Keratinocyte (primary cell): ENCODE results near the gene TNIK. TPM values are rescaled to one million over a fixed set of nuclear protein-coding genes. Genes with fewer than 3 reads are reported as not detected.
"Not testable (repeated sequence)": the region's sequence is repeated elsewhere in the genome, so short reads cannot be mapped to it uniquely, and the experiment has no call there.

Source experiments
- DNase-seq: peaks from one replicate; pipeline ENCODE4 v3.0.0-alpha.2; 2011; ENCODE audit warnings: low read depth, missing footprints, low spot score
- FAIRE-seq: peaks from 2 replicates; lab custom pipeline; 2011; peaks lifted over from hg19 to GRCh38; lab: Jason Lieb, UNC
- H2AFZ ChIP-seq: 2 replicates; pipeline ENCODE4 v1.6.0; 2012; ENCODE audit warnings: low read length, control low read depth, inconsistent platforms; ENCODE audit not compliant: control insufficient read depth
- H3K27ac ChIP-seq: 2 replicates; pipeline ENCODE4 v1.5.1; 2011; ENCODE audit warnings: low read length; ENCODE audit not compliant: control insufficient read depth, insufficient read depth
- H3K27me3 ChIP-seq: 3 replicates; pipeline ENCODE4 v1.6.0; 2011; ENCODE audit warnings: low read length; ENCODE audit not compliant: control insufficient read depth, insufficient read depth; ENCODE audit errors: extremely low read depth
- H3K36me3 ChIP-seq, 2 experiments: 2 replicates in 1 of 2; 3 replicates in 1 of 2; pipeline ENCODE4 v1.5.1; 2011; ENCODE audit warnings: low read length in 2 of 2, mild to moderate bottlenecking in 1 of 2; ENCODE audit not compliant: control insufficient read depth in 2 of 2, insufficient read depth in 2 of 2; ENCODE audit errors: extremely low read depth in 1 of 2
- H3K4me1 ChIP-seq: 3 replicates; pipeline ENCODE4 v1.5.1; 2011; ENCODE audit warnings: low read length; ENCODE audit not compliant: control insufficient read depth, insufficient read depth; ENCODE audit errors: extremely low read depth
- H3K4me2 ChIP-seq: 3 replicates; pipeline ENCODE4 v1.6.0; 2011; ENCODE audit warnings: low read depth, low read length; ENCODE audit not compliant: control insufficient read depth, insufficient read depth; ENCODE audit errors: extremely low read depth
- H3K4me3 ChIP-seq, 3 experiments: fragments of 200-600 bp in 1 of 3; sonication (generic) in 1 of 3; 2 replicates in 2 of 3; 3 replicates in 1 of 3; pipeline ENCODE4 v1.5.1; 2011 to 2016; ENCODE audit warnings: low read length in 3 of 3, mild to moderate bottlenecking in 3 of 3, control low read depth in 2 of 3, inconsistent platforms in 1 of 3, low read depth in 1 of 3, mixed read lengths in 1 of 3, mixed run types in 1 of 3, moderate library complexity in 1 of 3; ENCODE audit not compliant: control insufficient read depth in 2 of 3, insufficient read depth in 2 of 3; ENCODE audit errors: extremely low read depth in 1 of 3
- H3K79me2 ChIP-seq: 2 replicates; pipeline ENCODE4 v1.6.0; 2012; ENCODE audit warnings: low read length; ENCODE audit not compliant: control insufficient read depth, insufficient read depth
- H3K9ac ChIP-seq: 3 replicates; pipeline ENCODE4 v1.6.0; 2011; ENCODE audit warnings: low read length; ENCODE audit not compliant: control insufficient read depth, insufficient read depth; ENCODE audit errors: extremely low read depth
- H3K9me1 ChIP-seq: 3 replicates; pipeline ENCODE4 v1.6.0; 2011; ENCODE audit warnings: low read length; ENCODE audit not compliant: control insufficient read depth, insufficient read depth; ENCODE audit errors: extremely low read depth
- H3K9me3 ChIP-seq: 2 replicates; pipeline ENCODE4 v1.5.1; 2012; ENCODE audit warnings: low read depth, low read length; ENCODE audit not compliant: control insufficient read depth
- H4K20me1 ChIP-seq: 3 replicates; pipeline ENCODE4 v1.6.0; 2011; ENCODE audit warnings: low read length; ENCODE audit not compliant: control insufficient read depth, insufficient read depth; ENCODE audit errors: extremely low read depth
- CTCF ChIP-seq, 3 experiments: IDR thresholded peaks in 1 of 3; conservative IDR thresholded peaks in 1 of 3; optimal IDR thresholded peaks in 1 of 3; 2 replicates in 2 of 3; 3 replicates in 1 of 3; pipeline versions ENCODE3 to v1.5.1; 2011; ENCODE audit warnings: low read length in 3 of 3, mild to moderate bottlenecking in 3 of 3, moderate library complexity in 2 of 3, control low read depth in 1 of 3, inconsistent platforms in 1 of 3; ENCODE audit not compliant: insufficient read depth in 2 of 3; ENCODE audit errors: extremely low read depth in 1 of 3
- EZH2 ChIP-seq: IDR thresholded peaks from one replicate; pipeline ENCODE4 v1.6.1; 2012; ENCODE audit warnings: inconsistent platforms, mild to moderate bottlenecking, low read length, moderate library complexity
- dilution Hi-C: fragments of 300-500 bp; cut with MboI; formaldehyde crosslinking; loops from one replicate; pipeline ENCODE4 v1.7.0; 2020; ENCODE audit warnings: low sequenced_read_pairs; ENCODE audit not compliant: extremely low pct_ligation_motif_present
- polyA plus RNA-seq, 5 experiments: library from polyadenylated mRNA; depleted of rRNA in 3 of 5; stranded (reverse) in 3 of 5; stranded (forward) in 1 of 5; unstranded in 1 of 5; fragments of >200 nt; gene quantifications; 1 replicate in 1 of 5; 2 replicates in 3 of 5; 3 replicates in 1 of 5; pipeline versions ENCODE4 v1.2.1 to v1.2.3, GENCODE V29; 2011 to 2012; ENCODE audit warnings: missing spikeins in 2 of 5, low read depth in 1 of 5, low replicate concordance in 1 of 5

TNIK gene
- polyA plus RNA-seq, 1 donor (not counting 4 experiments of a cell fraction or from before 2014, with no cell fraction given) = 4.4 TPM

GRCh38 chr3:171242951-171243350 is 217.3 kb downstream of the TNIK start:
- Histone ChIP-seq H3K9me3 (no peaks in the 10 kb centered on the region), H3K36me3 (no peaks in the 10 kb centered on the region), H3K27ac (no peak overlapping the region), H4K20me1 (no peaks in the 10 kb centered on the region), H2AFZ (no peak overlapping the region), H3K4me3 (no peak overlapping the region), H3K4me2 (no peak overlapping the region), H3K9ac (no peak overlapping the region), H3K27me3 (no peaks in the 10 kb centered on the region), H3K79me2 (no peaks in the 10 kb centered on the region), H3K4me1 (no peaks in the 10 kb centered on the region), H3K9me1 (no peaks in the 10 kb centered on the region)
- no peak for TF ChIP-seq EZH2
- no peak for TF ChIP-seq CTCF (optimal IDR thresholded peaks at IDR 0.05 in 1 of 3, IDR thresholded peaks at IDR 0.05 in 1 of 3, conservative IDR thresholded peaks at IDR 0.05 in 1 of 3; ENCODE audit: extremely low read depth in 1 of 3, insufficient read depth in 2 of 3, low read length in 3 of 3)
- dilution Hi-C loops = no loop called here
- no peak for DNase-seq
- FAIRE-seq = no peak

DNA sequence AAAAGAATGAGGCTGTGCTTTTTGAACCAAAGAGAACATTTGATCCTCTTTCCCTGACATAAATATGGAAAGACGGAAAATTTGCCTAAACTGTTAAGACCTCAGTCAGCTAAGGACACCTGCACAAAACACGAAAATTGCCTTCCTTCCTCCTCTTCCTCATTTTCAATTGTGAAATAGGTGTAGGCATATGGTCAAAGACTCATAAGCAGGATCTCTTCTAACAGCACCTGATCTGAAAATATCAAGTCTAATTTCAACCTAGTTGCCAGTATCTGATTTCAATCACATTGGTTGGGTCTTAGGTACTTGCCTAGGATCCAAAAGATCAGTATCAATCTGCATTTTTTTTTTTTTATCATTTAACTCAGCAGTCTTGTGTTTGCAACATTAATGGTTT is 218.0 kb downstream of the TNIK start:
- H3K9me3 ChIP-seq = no peaks in the 10 kb centered on the region
- no peaks in the 10 kb centered on the region for H3K79me2 ChIP-seq
- no peak overlapping the region for H3K9ac ChIP-seq
- H3K4me2 ChIP-seq = no peak overlapping the region
- FAIRE-seq (no peak), DNase-seq (no peak)
- H3K27ac ChIP-seq = no peak overlapping the region
- H3K4me3 ChIP-seq = no peak overlapping the region
- TF ChIP-seq CTCF (optimal IDR thresholded peaks at IDR 0.05 in 1 of 3, IDR thresholded peaks at IDR 0.05 in 1 of 3, conservative IDR thresholded peaks at IDR 0.05 in 1 of 3; ENCODE audit: extremely low read depth in 1 of 3, insufficient read depth in 2 of 3, low read length in 3 of 3) (no peak), EZH2 (no peak)
- H3K4me1 ChIP-seq = no peaks in the 10 kb centered on the region
- no peaks in the 10 kb centered on the region for H3K36me3 ChIP-seq
- H3K9me1 ChIP-seq = no peaks in the 10 kb centered on the region
- no peak overlapping the region for H2AFZ ChIP-seq
- dilution Hi-C loops = no loop called here
- H4K20me1 ChIP-seq = no peaks in the 10 kb centered on the region
- H3K27me3 ChIP-seq = no peaks in the 10 kb centered on the region

- H4K20me1 ChIP-seq, H3K4me1 ChIP-seq, DNase-seq, FAIRE-seq, H2AFZ ChIP-seq, H3K4me3 ChIP-seq, dilution Hi-C loops, H3K9me3 ChIP-seq, H3K9me1 ChIP-seq, H3K79me2 ChIP-seq, H3K4me2 ChIP-seq, H3K9ac ChIP-seq, H3K27me3 ChIP-seq, H3K36me3 ChIP-seq, H3K27ac ChIP-seq: not testable (repeated sequence)
These were observed 218.6 kb downstream of the TNIK start for GRCh38 chr3:171241655-171242054.
